HG02840 (cell line): Measurements from ENCODE around the gene DDX46.

Experiments used
- ATAC-seq: cut with Tn5 transposase; IDR thresholded peaks from one replicate; pipeline ENCODE4 v1.9.1; 2021; ENCODE audit warnings: mild to moderate bottlenecking, moderate library complexity, moderate number of reproducible peaks; ENCODE audit not compliant: unreplicated experiment, low FRiP score

DDX46 gene

DNA sequence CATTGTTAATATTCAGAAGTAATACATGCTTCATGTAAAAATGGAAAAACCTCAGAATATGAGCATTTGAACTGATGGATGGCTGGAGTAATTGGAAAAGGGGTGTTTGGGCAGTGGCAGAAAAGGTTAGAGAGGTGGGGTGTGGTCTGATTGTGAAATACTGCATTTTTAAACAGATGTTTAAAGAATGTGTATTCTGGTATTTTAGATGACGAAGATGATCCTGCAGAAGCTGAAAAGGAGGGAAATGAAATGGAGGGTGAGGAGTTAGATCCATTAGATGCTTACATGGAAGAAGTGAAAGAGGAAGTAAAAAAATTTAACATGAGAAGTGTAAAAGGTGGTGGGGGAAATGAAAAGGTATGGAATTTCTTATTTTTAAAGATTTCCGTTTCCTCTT is 18.8 kb downstream of the DDX46 start:
- ATAC-seq, result no peak

DNA sequence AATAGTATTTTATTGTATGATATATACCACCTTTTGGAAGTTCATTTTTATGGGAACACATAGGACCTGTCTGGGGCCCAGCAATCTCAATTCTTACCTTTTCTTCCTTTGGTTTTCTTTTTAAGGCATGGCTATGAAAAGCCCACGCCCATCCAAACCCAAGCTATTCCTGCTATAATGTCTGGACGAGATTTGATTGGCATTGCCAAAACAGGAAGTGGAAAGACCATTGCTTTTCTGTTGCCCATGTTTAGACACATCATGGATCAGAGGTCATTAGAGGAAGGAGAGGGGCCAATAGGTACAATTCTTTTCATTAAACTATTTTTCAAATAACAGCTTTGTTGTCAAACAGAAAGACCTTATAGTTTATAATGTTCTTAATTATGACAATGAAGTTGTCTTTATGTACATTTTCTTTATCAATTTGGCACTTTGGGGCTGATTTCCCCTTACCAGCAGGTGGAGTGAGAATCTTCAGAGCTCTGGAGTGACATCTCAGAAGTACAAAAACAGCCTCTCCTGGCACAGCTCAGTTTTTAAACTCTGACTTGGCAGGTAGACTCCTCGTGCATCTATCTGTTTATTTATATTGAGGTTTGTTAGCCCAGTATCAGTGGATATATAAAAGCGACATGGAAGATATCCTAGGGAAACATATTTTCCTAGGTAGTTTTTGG is 25.8 kb downstream of the DDX46 start:
- ATAC-seq, result no peak

DNA sequence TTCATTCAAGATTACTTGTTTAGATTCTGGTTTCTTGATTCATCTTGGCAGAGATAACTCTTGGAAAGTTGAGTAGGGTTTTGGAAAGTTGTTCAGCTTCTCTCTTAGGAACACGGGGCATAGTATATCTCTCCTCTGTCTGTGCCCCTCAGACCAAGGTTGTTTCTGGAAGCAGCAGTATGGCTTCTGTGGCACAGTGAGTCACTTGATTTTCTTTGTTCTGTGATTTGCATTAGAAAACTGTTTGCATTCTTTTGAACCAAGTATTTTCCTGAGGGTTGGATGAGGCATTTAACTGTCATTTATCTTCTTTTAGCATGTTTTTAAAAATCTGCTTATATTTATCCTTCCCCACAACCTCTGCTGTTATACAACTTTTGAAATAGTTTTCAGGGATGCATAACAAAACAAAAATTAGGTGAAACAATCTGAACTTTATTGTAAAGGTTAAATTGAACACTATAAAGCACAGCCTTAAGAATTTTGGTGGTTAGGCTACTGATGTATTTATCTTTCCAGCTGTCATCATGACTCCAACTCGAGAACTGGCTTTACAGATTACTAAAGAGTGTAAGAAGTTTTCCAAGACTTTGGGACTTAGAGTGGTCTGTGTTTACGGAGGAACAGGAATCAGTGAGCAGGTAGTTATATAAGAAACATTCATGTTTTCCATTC is 26.5 kb downstream of the DDX46 start:
- no peak for ATAC-seq

DNA sequence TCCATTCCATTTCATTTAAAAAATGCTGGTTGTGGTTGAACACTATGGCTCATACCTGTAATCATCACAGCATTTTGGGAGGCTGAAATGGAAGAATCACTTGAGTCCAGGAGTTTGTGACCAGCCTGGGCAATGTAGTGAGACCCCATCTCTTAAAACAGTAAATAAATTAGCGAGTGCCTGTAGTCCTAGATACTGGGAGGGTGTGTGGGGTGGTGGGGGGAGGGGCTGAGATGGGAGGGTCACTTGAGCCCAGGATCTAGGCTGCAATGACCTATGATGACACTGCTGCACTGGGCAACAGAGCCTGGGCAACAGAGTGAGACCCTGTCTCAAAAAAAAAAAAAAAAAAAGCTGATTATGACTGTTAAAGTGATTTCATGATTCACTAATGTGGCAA is 29.1 kb downstream of the DDX46 start:
- no peak for ATAC-seq

DNA sequence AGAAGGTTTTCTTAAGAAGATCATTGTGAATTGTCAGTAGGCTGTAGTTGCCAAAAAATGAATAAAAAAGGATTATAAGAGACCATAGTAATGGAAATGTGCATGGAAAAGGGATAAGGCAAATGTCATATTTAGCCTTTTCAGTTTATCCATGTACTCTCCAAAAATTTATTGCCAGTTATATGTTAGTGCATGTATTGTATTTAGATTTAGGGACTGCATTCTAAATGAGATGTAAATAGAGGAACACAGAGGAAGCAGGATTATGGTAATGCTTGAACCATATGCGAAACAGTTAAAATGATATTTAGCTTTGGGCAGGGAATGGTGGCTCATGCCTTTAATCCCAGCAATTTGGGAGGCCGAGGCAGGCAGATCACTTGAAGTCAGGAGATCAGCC is 33.0 kb downstream of the DDX46 start:
- no peak for ATAC-seq

DNA sequence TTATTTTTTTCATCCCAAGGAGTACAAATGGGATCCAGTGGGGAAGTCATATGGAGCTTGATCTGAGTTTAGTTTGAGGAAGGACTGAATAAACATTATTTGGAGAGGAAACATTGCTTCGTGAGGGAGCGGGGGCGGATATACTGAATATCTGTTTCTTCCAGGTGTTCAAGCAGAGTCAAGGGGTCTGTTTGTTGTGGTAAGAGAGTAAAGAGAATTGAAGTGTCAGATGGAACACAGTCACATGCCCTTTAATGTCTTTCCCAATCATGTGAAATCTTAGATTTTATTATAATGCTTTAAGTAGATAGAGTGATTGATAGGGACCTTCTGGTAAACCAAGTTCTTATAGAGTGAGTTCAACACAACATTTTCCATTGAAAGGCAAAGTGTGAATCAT is 33.7 kb downstream of the DDX46 start:
- ATAC-seq, result no peak

DNA sequence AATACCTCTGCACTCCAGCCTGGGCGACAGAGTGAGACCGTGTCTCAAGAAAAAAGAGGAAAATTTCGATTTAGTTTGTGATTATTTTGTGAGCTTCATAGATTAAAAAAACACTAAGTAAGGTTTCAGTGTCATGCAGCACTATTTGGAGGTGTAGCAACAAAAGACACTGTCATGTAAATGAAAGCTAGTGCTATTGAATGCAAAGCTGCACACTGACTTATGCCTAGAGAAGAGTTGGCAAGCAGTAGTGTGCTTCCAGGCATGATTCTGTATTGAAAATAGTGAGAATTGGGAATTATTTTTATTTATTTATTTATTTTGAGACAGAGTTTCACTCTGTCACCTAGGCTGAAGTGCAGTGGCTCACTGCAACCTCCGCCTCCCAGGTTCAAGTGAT is 34.5 kb downstream of the DDX46 start:
- ATAC-seq, result no peak

DNA sequence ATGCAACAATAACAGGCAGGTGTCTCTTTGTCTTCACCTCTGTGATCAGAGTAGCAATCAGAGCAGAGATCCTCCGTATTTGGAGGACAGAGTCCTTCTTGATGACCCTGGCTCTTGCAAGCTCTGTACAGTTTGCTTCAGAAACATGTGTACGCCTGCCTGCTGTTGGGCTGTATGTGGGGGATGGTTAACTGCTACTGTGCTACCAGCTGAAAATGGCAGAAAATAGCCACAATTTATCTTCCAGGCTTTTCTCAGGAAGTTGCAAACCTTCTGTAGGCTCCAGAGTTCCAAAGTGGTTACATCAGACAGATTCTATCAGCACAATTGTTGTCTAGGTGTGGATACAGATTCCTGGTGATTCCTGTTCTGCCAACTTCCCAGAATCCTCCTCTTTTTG is 35.5 kb downstream of the DDX46 start:
- no peak for ATAC-seq

DNA sequence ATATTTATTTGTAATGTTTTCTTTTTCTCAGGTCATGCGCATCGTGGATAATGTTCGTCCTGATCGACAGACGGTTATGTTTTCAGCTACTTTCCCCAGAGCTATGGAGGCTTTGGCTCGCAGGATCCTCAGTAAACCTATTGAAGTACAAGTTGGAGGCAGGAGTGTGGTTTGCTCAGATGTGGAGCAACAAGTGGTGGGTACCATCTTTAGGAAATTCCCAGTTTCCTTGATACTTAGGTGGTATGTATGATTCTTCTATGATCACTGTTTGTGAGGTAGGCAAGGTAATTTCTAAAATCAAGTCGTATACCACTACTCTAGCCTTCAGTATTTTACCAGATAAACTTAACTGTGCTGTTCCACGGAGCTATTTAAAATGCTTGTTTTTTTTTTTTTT is 36.2 kb downstream of the DDX46 start:
- ATAC-seq, result no peak

DNA sequence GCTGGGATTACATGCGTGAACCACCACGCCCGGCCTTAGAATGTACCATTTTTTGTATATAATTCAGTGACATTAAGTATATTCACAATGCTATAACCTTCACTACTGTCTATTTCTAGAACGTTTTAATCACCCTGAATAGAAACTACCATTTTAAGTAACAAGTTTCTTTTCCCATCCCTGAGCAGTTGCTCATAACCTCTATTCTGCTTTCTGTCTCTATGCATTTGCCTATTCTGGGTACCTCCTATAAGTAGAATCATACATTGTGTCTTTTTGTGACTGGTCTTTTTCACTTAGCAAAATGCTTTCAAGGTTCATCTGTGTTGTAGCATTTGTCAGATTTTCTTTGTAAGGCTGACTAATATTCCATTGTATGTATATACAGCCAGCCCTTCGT is 39.9 kb downstream of the DDX46 start:
- ATAC-seq, result no peak

DNA sequence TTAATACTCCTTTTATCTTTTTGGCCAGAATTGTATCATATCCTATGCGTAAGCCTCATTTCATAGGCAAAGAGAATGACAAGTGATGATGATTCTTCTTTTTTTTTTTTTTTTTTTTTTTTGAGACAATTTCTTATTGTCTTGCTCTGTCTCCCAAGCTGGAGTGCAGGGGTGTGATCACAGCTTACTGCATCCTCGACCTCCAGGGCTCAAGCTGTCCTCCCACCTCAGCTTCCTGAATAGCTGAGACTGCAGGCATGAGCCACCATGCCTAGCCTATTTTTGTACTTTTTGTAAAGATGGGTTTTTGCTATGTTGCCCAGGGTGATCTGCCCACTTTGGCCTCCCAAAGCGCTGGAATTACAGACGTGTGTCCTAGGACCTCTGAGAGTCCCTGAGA is 45.2 kb downstream of the DDX46 start:
- ATAC-seq, result no peak

DNA sequence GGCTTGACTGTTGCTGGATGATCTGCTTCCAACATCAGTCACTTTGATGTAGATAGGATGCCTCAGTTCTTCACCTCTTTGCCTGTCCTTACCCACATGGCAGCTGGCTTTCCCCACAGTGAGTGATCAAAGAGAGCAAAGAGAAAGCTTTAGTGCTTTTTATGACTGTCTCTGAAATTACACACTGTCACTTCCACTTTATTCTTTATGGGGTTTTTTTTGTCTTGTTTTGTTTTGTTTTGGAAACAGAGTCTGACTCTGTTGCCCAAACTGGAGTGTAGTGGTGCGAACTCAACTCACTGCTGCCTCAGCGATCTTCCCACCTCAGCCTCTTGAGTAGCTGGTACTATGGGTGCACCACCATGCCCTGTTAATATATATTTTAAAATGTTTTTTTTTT is 54.8 kb downstream of the DDX46 start:
- no peak for ATAC-seq

DNA sequence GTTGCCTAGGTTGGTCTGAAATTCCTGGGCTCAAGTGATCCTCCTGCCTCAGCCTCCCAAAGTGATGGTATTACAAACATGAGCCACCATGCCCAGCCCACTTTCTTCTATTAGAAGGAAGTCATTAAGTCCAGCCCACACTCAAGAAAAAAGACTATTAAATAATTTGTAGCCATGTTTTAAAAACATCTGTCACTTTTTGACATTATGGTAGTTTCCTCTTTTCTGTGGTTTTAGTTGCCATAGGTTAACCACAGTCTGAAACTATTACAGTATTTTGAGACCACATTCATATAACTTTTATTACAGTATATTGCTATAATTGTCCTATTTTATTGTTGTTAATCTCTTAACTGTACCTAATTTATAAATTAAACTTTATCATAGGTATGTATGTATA is 55.2 kb downstream of the DDX46 start:
- no peak for ATAC-seq

DNA sequence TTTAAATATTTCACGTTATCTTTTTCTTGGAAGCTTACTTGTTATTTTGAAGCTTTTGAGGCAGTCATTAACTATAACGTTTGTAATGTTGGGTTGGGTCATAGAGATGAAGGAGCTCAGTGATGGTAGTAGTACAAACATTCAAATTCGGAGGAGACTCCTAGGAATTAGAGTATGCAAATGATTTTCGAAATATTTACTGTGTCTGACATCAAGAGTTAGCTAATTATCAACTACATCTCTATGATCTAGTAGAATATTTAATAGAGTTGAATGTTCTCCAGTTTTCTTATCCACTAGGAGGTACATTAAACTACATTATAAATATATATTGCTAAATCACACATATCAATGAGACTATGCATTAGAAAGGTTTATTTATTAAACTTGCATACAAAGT is 58.4 kb downstream of the DDX46 start:
- no peak for ATAC-seq

DNA sequence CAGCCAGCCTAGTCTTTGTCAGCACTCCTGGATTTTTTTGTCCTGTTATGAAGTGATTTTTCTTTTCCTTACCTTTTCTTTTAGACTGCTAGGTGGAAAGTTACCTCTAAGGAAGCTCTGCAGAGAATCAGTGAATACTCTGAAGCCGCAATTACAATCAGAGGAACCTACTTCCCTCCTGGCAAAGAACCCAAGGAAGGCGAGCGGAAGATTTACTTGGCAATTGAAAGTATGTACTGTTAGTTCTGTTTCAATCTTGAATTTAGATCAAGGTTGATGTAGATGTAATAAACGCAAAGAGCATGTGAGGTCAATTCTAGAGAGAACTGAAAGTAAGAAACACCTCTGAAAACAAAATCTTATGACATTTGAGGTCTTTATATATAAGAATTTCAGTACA is 60.2 kb downstream of the DDX46 start:
- no peak for ATAC-seq

DNA sequence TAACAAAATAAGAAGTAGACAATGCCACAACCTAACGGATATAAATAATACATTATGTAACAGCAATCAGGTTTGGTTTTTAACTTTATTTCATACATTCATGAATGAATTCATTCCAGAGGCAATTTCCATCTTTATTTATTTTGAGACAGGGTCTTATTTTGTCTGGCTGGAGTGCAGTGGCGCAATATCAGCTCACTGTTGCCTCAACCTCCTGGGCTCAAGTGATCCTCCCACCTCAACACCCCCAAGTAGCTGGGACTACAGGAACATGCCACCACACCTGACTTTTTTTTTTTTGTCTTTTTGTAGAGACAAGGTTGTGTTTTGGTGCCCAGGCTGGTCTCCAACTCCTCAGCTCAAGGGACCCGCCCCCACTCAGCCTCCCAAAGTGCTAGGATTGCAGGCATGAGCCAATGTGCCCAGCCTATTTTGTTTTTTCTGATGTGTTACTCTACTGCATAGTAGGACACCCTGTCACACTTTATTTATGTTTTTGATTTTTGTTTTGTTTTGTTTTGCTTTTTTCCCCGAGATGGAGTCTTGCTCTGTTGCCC is 60.9 kb downstream of the DDX46 start:
- ATAC-seq, result no peak

DNA sequence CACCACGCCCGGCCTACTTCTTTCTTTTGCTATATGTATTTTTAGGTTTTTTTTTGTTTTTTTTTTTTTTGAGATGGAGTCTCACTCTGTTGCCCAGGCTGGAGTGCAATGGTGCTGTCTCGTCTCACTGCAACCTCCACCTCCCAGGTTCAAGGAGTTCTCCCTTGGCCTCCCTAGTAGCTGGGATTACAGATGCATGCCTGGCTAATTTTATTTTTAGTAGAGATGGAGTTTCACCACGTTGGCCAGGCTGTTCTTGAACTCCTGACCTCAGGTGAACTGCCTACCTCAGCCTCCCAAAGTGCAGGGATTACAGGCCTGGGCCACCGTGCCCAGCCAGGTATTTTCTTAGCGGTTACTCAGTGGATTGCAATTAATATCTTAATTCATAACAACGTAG is 63.3 kb downstream of the DDX46 start:
- no peak for ATAC-seq

DNA sequence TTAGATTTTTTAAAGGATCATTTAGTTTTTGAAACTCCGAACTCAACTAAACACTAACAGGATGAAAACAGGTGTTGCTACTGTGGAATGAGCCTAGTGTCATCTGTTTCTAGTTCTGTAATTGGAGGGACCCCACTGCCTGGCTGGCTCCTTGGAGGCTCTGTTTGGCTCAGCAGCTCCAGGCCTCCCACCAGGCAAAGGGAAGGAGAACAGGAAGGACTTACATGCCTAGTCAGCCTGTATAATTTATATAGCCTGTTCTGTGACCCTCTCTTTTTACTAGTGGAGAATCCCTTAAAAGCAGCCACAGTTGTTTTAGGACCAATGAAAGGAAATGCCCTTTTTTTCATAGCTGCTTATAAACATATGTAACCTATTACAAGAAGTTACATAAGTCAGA is 66.1 kb downstream of the DDX46 start:
- ATAC-seq, result no peak

DNA sequence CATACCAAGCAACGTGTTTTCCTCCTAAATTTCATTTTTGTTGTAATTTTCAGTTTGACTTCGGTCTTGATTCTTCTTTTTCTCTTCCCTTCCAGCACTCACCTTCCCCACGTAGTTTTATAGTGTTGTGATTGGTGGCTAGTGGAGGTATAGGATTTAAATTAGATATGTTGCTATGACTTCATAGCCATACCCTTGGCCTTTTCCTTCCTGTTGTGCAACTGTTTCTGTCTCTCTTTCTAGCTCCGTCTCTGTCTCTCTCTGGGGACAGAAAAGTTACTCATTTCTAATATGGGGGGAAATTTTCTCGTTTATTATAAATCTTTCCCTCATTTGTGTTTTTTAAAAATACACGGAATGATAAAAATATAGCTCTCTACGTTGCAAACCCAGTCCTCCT is 66.6 kb downstream of the DDX46 start:
- no peak for ATAC-seq

DNA sequence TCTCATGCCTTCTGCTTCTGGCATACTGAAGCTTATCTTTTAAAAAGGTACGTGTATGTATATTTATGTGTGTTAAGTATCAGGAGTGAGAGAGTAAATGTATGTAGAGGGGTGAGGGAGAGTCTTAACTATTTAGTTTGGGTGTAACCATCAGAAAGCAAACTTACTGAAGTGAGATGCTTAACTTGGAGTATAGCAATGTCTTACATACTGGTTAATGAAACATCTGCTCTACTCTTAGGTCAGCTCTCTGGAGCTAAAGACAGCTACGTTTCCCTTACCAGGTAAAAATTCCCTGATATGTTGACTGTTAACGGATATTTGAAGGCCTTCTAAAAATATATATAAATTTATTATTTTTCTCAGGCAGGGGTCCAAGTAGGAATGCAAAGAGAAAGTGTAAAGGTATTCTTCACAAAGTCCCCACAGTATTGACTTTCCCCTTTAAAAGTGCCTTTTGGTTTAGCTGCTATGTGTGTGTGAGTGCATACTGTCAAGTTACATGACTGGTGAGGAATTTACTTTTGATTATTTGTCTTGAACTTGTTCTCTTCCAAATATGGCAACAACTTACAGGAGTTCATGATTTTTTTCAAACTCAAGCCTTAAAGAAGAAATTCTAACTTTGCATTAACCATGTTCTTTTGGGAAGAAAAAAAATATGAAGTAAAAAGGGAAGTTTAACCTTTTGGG is 74.9 kb downstream of the DDX46 start:
- ATAC-seq, result no peak

DNA sequence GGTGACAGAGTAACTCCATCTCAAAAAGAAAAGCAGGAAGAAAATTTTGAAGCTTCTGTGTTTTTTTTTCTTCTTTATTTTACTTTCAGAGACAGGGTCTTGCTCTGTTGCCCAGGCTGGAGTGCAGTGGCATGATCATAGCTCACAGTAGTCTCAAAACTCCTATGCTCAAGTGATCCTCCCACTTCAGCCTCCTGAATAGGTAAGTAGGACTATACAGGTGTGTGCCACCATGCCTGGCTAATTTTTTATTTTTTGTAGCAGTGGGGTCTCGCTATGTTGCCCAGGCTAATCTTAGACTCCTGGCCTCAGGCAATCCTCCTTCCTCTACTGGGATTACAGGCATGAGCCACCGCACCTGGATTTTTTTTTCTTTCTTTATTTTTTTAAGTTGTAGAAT is 77.0 kb downstream of the DDX46 start:
- no peak for ATAC-seq
